Naive B cell (primary cell): ENCODE data around the gene OGA. TPM values are rescaled to one million over a fixed set of nuclear protein-coding genes. Genes with fewer than 3 reads are reported as not detected.

Source experiments
- ATAC-seq, 2 donors: fragments of 150-1000 bp; cut with Tn5 transposase; 2 replicates each; pipeline ENCODE4 v1.10.0; 2021; ENCODE audit warnings: low read depth in 2 of 2, mild to moderate bottlenecking in 2 of 2, moderate library complexity in 2 of 2
- DNase-seq: peaks from one replicate; pipeline ENCODE4 v3.0.0; 2022
- H3K27ac Mint-ChIP-seq, 6 donors: one replicate each; pipeline ENCODE4 v1.8.0; 2020 to 2022; ENCODE audit warnings: mild to moderate bottlenecking in 6 of 6, mixed read lengths in 6 of 6, moderate library complexity in 5 of 6, inconsistent platforms in 2 of 6
- H3K27me3 Mint-ChIP-seq, 3 donors: one replicate each; pipeline ENCODE4 v1.8.0; 2021 to 2022; ENCODE audit warnings: mixed read lengths in 3 of 3, mild to moderate bottlenecking in 1 of 3
- H3K36me3 Mint-ChIP-seq, 2 donors: one replicate each; pipeline ENCODE4 v1.8.0; 2020 to 2022; ENCODE audit warnings: mixed read lengths in 2 of 2, inconsistent platforms in 1 of 2, mild to moderate bottlenecking in 1 of 2
- H3K4me1 Mint-ChIP-seq, 3 donors: one replicate each; pipeline ENCODE4 v1.8.0; 2020 to 2022; ENCODE audit warnings: mixed read lengths in 3 of 3, inconsistent platforms in 1 of 3, mild to moderate bottlenecking in 1 of 3, moderate library complexity in 1 of 3
- H3K4me3 Mint-ChIP-seq, 8 donors: one replicate each; pipeline ENCODE4 v1.8.0; 2020 to 2022; ENCODE audit warnings: mild to moderate bottlenecking in 8 of 8, mixed read lengths in 8 of 8, moderate library complexity in 8 of 8, inconsistent platforms in 2 of 8
- H3K9me3 Mint-ChIP-seq, 7 donors: one replicate each; pipeline ENCODE4 v1.8.0; 2020 to 2022; ENCODE audit warnings: mixed read lengths in 7 of 7, mild to moderate bottlenecking in 5 of 7, inconsistent platforms in 2 of 7, moderate library complexity in 1 of 7
- polyA plus RNA-seq, 6 donors: library from polyadenylated mRNA; unstranded; fragments of 300-500 nt; fragmentation: Illumina TruSeq; gene quantifications; one replicate each; pipeline ENCODE4 v1.2.3, GENCODE V29; 2021; ENCODE audit warnings: low read depth in 6 of 6

The OGA gene
- polyA plus RNA-seq, 6 donors from 2014 or later = 36.1 to 77.5 (median 61.2) TPM

- no peak for ATAC-seq
- no peaks in the 10 kb centered on the region for H3K4me1 Mint-ChIP-seq
- no peak overlapping the region for H3K27ac Mint-ChIP-seq
- H3K9me3 Mint-ChIP-seq = peaks cover 0 to 2% (median 0%) of the 10 kb centered on the region in 7 donors
- H3K27me3 Mint-ChIP-seq = peaks cover 19 to 54% (median 32%) of the 10 kb centered on the region in 3 donors
- no peaks in the 10 kb centered on the region for H3K36me3 Mint-ChIP-seq
- no peak overlapping the region for H3K4me3 Mint-ChIP-seq
- no peak for DNase-seq
Observed at GRCh38 chr10:101745074-101745696, 73.1 kb downstream of the OGA start.

- Mint-ChIP-seq H3K4me3 (no peak overlapping the region), H3K4me1 (no peaks in the 10 kb centered on the region), H3K36me3 (no peaks in the 10 kb centered on the region), H3K27ac (no peak overlapping the region), H3K9me3 (peaks cover 0 to 2% (median 0%) of the 10 kb centered on the region in 7 donors), H3K27me3 (peaks cover 24 to 55% (median 34%) of the 10 kb centered on the region in 3 donors)
- no peak for DNase-seq
- ATAC-seq = no peak
Observed at GRCh38 chr10:101744267-101744666, 74.0 kb downstream of the OGA start.

- Mint-ChIP-seq H3K27me3 (peaks cover 24 to 54% (median 33%) of the 10 kb centered on the region in 3 donors), H3K4me3 (no peak overlapping the region), H3K9me3 (peaks cover 0 to 2% (median 0%) of the 10 kb centered on the region in 7 donors), H3K4me1 (no peaks in the 10 kb centered on the region), H3K36me3 (no peaks in the 10 kb centered on the region), H3K27ac (no peak overlapping the region)
- DNase-seq = no peak
- ATAC-seq = no peak
Observed at GRCh38 chr10:101741938-101742337, 76.3 kb downstream of the OGA start.

GRCh38 chr10:101736666-101737065, 81.6 kb downstream of the OGA start:
- peaks cover 21 to 48% (median 43%) of the 10 kb centered on the region in 3 donors for H3K27me3 Mint-ChIP-seq

More at GRCh38 chr10:101736666-101737065, 81.6 kb downstream of the OGA start:
- Mint-ChIP-seq H3K4me3 (no peak overlapping the region), H3K27ac (no peak overlapping the region), H3K9me3 (peaks cover 0 to 2% (median 0%) of the 10 kb centered on the region in 7 donors), H3K4me1 (no peaks in the 10 kb centered on the region), H3K36me3 (no peaks in the 10 kb centered on the region)
- ATAC-seq = no peak
- no peak for DNase-seq

Other genes with a start within 250 kb of the OGA start
- gene POLL, start 230.2 kb downstream of the OGA start, polyA plus RNA-seq = 10 to 100 TPM in 5 of 6 donors, under 1 TPM in 1; 0.98 to 16.2 (median 11.8) TPM
- 1 to 10 TPM in 3 of 6 donors, under 1 TPM in 2, not detected in 1; 0.37 to 2.8 (median 1.2) TPM for gene DPCD, start 230.1 kb downstream of the OGA start, polyA plus RNA-seq
- gene FBXW4, start 123.3 kb downstream of the OGA start, polyA plus RNA-seq = 10 to 100 TPM in 2 of 6 donors, 1 to 10 TPM in 3, under 1 TPM in 1; 0.50 to 13.8 (median 7.1) TPM
- not detected for gene FGF8, start 42.3 kb downstream of the OGA start, polyA plus RNA-seq
- gene NPM3, start 35.0 kb downstream of the OGA start, polyA plus RNA-seq = 1 to 10 TPM; 2.0 to 5.4 (median 4.2) TPM
- 10 to 100 TPM; 12.9 to 56.1 (median 32.8) TPM for gene KCNIP2, start 25.4 kb upstream of the OGA start, polyA plus RNA-seq
- gene ARMH3, start 237.7 kb upstream of the OGA start, polyA plus RNA-seq = 10 to 100 TPM; 29.9 to 56.9 (median 46.8) TPM
- 10 to 100 TPM; 16.3 to 31.9 (median 21.2) TPM for gene HPS6, start 246.9 kb upstream of the OGA start, polyA plus RNA-seq